ENCODE data around the gene GIT2. TPM values are rescaled to one million over a fixed set of nuclear protein-coding genes. Genes with fewer than 3 reads are reported as not detected.

The GIT2 gene
- total RNA-seq, 1 experiment from 2014 or later = 36.7 TPM

- BruUV-seq (replicated peaks) = no TSS peak
Measured at GRCh38 chr12:109939504-109939903, 56.7 kb downstream of the GIT2 start.

GRCh38 chr12:109938947-109939346 lies 57.2 kb downstream of the GIT2 start:
- H3K27me3 ChIP-seq (ENCODE audit: insufficient read depth, low read depth) = no peaks in the 10 kb centered on the region
- H2AFZ ChIP-seq = no peak overlapping the region
- H3K36me3 ChIP-seq (ENCODE audit: low read depth) = no peaks in the 10 kb centered on the region; the same call in 1 of the 2 replicates
- no peaks in the 10 kb centered on the region for H4K20me1 ChIP-seq (ENCODE audit: insufficient read depth)
- H3K9me3 ChIP-seq (ENCODE audit: insufficient read depth, low read depth) = no peaks in the 10 kb centered on the region
- DNase-seq = no peak
- ChIA-PET POLR2A (ENCODE audit: unreplicated experiment) (no interaction called here), CTCF (no interaction called here)
- no peaks in the 10 kb centered on the region for H3K79me2 ChIP-seq (ENCODE audit: low read depth)
- no peak overlapping the region for H3K4me2 ChIP-seq
- no peaks in the 10 kb centered on the region for H3K4me1 ChIP-seq (replicated peaks; ENCODE audit: insufficient read depth)
- no peaks in the 10 kb centered on the region for H3F3A ChIP-seq (ENCODE audit: insufficient read depth, low read depth)
- no TSS peak for BruUV-seq (replicated peaks)
- intact Hi-C loops (cut with micrococcal nuclease; ENCODE audit: unreplicated experiment) = no loop called here
- no peaks in the 10 kb centered on the region for H3K9me2 ChIP-seq (ENCODE audit: insufficient read depth)
- H3K27ac ChIP-seq = no peak overlapping the region
- no peak overlapping the region for H3K4me3 ChIP-seq
- TF ChIP-seq EZH2 (IDR thresholded peaks at IDR 0.05; ENCODE audit: low read depth) = no peak
- TF ChIP-seq, protein P1, sequence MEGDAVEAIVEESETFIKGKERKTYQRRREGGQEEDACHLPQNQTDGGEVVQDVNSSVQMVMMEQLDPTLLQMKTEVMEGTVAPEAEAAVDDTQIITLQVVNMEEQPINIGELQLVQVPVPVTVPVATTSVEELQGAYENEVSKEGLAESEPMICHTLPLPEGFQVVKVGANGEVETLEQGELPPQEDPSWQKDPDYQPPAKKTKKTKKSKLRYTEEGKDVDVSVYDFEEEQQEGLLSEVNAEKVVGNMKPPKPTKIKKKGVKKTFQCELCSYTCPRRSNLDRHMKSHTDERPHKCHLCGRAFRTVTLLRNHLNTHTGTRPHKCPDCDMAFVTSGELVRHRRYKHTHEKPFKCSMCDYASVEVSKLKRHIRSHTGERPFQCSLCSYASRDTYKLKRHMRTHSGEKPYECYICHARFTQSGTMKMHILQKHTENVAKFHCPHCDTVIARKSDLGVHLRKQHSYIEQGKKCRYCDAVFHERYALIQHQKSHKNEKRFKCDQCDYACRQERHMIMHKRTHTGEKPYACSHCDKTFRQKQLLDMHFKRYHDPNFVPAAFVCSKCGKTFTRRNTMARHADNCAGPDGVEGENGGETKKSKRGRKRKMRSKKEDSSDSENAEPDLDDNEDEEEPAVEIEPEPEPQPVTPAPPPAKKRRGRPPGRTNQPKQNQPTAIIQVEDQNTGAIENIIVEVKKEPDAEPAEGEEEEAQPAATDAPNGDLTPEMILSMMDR (conservative IDR thresholded peaks at IDR 0.05) = no peak

More at GRCh38 chr12:109939504-109939903, 56.7 kb downstream of the GIT2 start:
- Histone ChIP-seq H3K4me3 (no peak overlapping the region), H3K4me1 (replicated peaks; ENCODE audit: insufficient read depth) (no peaks in the 10 kb centered on the region), H3K27me3 (ENCODE audit: insufficient read depth, low read depth) (no peaks in the 10 kb centered on the region), H3K79me2 (ENCODE audit: low read depth) (no peaks in the 10 kb centered on the region), H3K4me2 (no peak overlapping the region), H3K9me3 (ENCODE audit: insufficient read depth, low read depth) (no peaks in the 10 kb centered on the region), H3K36me3 (ENCODE audit: low read depth) (no peaks in the 10 kb centered on the region; the same call in 1 of the 2 replicates), H4K20me1 (ENCODE audit: insufficient read depth) (no peaks in the 10 kb centered on the region), H3K27ac (no peak overlapping the region), H3F3A (ENCODE audit: insufficient read depth, low read depth) (no peaks in the 10 kb centered on the region), H2AFZ (no peak overlapping the region), H3K9me2 (ENCODE audit: insufficient read depth) (no peaks in the 10 kb centered on the region)
- POLR2A ChIA-PET (ENCODE audit: unreplicated experiment) = no interaction called here
- no peak for DNase-seq
- intact Hi-C loops (cut with micrococcal nuclease; ENCODE audit: unreplicated experiment) = no loop called here
- TF ChIP-seq, protein P1 (conservative IDR thresholded peaks at IDR 0.05) = no peak
- no peak for TF ChIP-seq EZH2 (IDR thresholded peaks at IDR 0.05; ENCODE audit: low read depth)
- CTCF ChIA-PET = no interaction called here

GRCh38 chr12:109937371-109937770 lies 58.8 kb downstream of the GIT2 start:
- H3K4me3 ChIP-seq = no peak overlapping the region
- no peak overlapping the region for H3K27ac ChIP-seq
- intact Hi-C loops (cut with micrococcal nuclease; ENCODE audit: unreplicated experiment) = no loop called here
- no peak for TF ChIP-seq EZH2 (IDR thresholded peaks at IDR 0.05; ENCODE audit: low read depth)
- TF ChIP-seq, protein P1 (conservative IDR thresholded peaks at IDR 0.05) = no peak
- no peak overlapping the region for H3K4me2 ChIP-seq
- no peaks in the 10 kb centered on the region for H4K20me1 ChIP-seq (ENCODE audit: insufficient read depth)
- no peak overlapping the region for H2AFZ ChIP-seq
- no peaks in the 10 kb centered on the region for H3K9me3 ChIP-seq (ENCODE audit: insufficient read depth, low read depth)
- no TSS peak for BruUV-seq (replicated peaks)
- no peaks in the 10 kb centered on the region for H3K4me1 ChIP-seq (replicated peaks; ENCODE audit: insufficient read depth)
- peaks cover 8% of the 10 kb centered on the region; the same call in 1 of the 2 replicates for H3K36me3 ChIP-seq (ENCODE audit: low read depth)
- ChIA-PET CTCF (no interaction called here), POLR2A (ENCODE audit: unreplicated experiment) (no interaction called here)
- no peak for DNase-seq
- H3K27me3 ChIP-seq (ENCODE audit: insufficient read depth, low read depth) = no peaks in the 10 kb centered on the region
- H3K9me2 ChIP-seq (ENCODE audit: insufficient read depth) = no peaks in the 10 kb centered on the region
- no peaks in the 10 kb centered on the region for H3K79me2 ChIP-seq (ENCODE audit: low read depth)
- H3F3A ChIP-seq (ENCODE audit: insufficient read depth, low read depth) = no peaks in the 10 kb centered on the region
